ENCODE measurements around the gene SIX3.

Gene SIX3

DNA sequence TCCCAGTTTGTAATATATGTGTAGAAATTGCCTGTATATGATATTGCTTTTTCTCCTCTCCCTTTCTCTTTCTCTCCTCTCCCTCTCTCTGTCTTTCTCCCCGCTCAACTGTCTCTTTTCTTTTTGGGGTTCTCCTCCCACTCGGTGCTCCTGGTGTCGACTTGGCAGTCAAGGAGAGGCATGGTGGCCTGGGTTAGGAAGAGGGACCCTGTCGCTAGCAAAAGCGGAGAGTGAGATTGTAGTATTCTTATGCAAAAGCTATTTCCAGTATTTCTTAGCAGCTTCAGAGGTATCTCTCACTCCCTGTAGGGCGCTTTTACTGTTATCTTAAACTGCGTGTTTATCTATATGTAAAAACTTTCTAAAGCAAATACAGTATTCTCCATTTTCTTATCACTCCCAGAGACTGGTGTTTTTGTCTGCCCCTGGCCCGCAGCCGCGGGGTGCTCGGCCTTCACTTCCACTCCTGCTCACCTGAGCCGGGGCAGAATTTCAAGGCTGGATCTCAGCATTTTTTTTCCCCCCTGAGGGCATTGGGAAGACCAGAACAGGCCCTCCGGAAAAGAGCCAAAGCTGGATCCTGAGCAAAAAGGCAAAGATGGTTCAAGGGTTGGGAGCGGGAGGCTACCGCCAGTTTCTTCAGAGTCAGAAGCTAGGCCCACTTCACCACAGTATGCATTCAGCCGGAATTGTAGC lies 4.3 kb downstream of the SIX3 start:
- Histone ChIP-seq H3K4me3 (ENCODE audit: low read depth in 1 of 2, low read length in 1 of 2) (no peak overlapping the region), H3K27ac (no peak overlapping the region), H3K36me3 (no peaks in the 10 kb centered on the region), H3K4me1 (ENCODE audit: control insufficient read depth in 1 of 2, insufficient read depth in 1 of 2, low read depth in 1 of 2, low read length in 1 of 2) (peaks cover 11 to 32% of the 10 kb centered on the region in 2 experiments), H3K27me3 (peaks cover 100% of the 10 kb centered on the region), H3K9me3 (no peaks in the 10 kb centered on the region)
- TF ChIP-seq, protein P1, sequence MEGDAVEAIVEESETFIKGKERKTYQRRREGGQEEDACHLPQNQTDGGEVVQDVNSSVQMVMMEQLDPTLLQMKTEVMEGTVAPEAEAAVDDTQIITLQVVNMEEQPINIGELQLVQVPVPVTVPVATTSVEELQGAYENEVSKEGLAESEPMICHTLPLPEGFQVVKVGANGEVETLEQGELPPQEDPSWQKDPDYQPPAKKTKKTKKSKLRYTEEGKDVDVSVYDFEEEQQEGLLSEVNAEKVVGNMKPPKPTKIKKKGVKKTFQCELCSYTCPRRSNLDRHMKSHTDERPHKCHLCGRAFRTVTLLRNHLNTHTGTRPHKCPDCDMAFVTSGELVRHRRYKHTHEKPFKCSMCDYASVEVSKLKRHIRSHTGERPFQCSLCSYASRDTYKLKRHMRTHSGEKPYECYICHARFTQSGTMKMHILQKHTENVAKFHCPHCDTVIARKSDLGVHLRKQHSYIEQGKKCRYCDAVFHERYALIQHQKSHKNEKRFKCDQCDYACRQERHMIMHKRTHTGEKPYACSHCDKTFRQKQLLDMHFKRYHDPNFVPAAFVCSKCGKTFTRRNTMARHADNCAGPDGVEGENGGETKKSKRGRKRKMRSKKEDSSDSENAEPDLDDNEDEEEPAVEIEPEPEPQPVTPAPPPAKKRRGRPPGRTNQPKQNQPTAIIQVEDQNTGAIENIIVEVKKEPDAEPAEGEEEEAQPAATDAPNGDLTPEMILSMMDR (IDR thresholded peaks at IDR 0.05): no peak

DNA sequence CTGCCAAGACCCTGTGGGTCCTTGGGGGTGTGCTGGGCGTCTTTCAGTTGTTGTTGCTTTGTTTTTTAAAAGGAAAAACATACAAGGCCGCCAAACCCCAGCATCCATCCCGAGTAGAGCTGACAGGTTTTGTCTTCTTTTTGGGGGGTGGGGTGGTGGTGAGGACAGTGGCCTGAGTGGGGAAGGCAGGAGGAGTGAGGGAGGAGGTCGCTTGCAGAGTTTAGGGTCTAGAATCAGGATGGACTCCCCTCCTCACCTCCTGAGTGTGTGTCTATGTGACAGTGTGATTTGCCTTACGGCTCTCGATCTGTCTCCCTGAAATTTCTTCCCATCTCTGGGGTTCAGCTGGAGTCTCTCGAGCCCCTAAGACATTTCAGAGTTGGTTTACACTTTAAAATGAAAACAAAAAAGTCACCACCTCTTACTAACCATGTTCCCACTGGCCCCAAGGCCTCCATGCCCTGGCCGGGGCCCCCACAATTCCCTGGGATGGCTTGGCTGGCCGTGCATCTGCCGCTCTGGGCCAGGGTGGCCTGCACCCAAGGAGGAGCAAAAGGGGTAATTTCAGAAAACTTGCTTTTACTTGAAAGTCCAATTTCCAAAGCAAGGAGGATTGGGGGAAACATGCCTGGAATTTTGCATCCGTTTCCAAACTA lies 5.0 kb downstream of the SIX3 start:
- Histone ChIP-seq H3K27ac (no peak overlapping the region), H3K4me3 (ENCODE audit: low read depth in 1 of 2, low read length in 1 of 2) (no peak overlapping the region), H3K4me1 (ENCODE audit: control insufficient read depth in 1 of 2, insufficient read depth in 1 of 2, low read depth in 1 of 2, low read length in 1 of 2) (peaks cover 10 to 29% of the 10 kb centered on the region in 2 experiments), H3K9me3 (no peaks in the 10 kb centered on the region), H3K27me3 (peaks cover 100% of the 10 kb centered on the region), H3K36me3 (no peaks in the 10 kb centered on the region)
- TF ChIP-seq, protein P1 (IDR thresholded peaks at IDR 0.05): no peak

DNA sequence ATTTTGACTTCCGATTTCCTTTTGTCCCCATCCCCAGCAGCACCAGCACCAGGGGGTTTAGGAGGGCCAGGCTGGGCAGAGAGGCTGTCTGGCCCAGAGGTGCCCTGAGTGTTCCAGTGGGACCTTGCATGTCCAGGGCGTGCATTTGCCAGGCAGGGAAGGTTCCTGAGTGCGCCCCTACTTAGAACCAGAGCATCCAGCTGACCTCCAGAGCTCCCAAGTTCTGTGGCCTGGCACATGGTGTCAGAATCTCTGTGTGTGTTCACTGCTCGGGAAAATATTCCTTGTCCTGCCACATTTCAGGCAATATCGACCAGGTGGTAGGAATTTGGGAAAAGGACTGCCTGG lies 5.5 kb downstream of the SIX3 start:
- no peaks in the 10 kb centered on the region for H3K36me3 ChIP-seq
- H3K9me3 ChIP-seq: no peaks in the 10 kb centered on the region
- peaks cover 100% of the 10 kb centered on the region for H3K27me3 ChIP-seq
- TF ChIP-seq, protein P1 (IDR thresholded peaks at IDR 0.05): no peak
- no peak overlapping the region for H3K27ac ChIP-seq
- H3K4me3 ChIP-seq (ENCODE audit: low read depth in 1 of 2, low read length in 1 of 2): no peak overlapping the region
- peaks cover 8 to 28% of the 10 kb centered on the region in 2 experiments for H3K4me1 ChIP-seq (ENCODE audit: control insufficient read depth in 1 of 2, insufficient read depth in 1 of 2, low read depth in 1 of 2, low read length in 1 of 2)

DNA sequence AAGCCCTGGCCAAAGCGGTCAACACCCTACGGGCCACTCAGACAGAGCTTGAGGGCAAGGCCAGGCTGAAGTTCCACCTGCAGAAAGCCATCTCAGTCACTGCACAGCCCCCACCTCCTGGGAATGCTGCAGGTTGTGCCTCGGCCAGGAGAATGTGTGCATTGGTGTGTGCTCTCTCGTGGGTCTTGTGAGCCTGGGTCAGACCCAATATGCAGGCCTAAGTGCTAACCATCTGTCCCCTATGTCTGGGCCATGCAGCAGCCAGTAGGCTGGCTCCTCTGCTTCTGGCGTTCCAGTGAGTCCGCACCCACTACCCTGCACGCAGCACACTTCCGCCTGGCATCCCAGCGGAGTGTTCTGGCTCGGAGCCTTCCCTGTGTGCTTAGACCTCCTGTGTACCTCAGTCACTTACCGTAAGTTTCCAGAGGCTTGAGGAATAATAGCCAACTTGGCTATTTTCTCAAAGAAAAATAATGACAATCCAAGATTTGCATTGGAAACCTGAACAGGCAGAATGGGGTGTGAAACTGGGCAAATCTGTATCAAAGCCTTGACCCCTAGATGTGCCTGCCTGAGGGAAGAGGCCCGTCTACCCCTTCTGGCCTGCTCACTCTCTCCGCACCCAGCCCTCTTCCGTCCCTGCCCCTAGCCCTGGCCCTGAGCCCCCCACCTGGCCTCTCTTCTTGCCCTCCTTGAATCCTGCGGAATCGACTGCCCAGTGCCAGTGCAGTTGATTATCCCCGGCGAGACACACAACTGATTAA lies 7.2 kb downstream of the SIX3 start:
- no peaks in the 10 kb centered on the region for H3K36me3 ChIP-seq
- TF ChIP-seq, protein P1 (IDR thresholded peaks at IDR 0.05): no peak
- no peaks in the 10 kb centered on the region for H3K9me3 ChIP-seq
- peaks cover 7 to 26% of the 10 kb centered on the region in 2 experiments for H3K4me1 ChIP-seq (ENCODE audit: control insufficient read depth in 1 of 2, insufficient read depth in 1 of 2, low read depth in 1 of 2, low read length in 1 of 2)
- no peak overlapping the region for H3K27ac ChIP-seq
- H3K4me3 ChIP-seq (ENCODE audit: low read depth in 1 of 2, low read length in 1 of 2): no peak overlapping the region
- H3K27me3 ChIP-seq: peaks cover 100% of the 10 kb centered on the region

GRCh38 chr2:44949329-44950151 lies 8.0 kb downstream of the SIX3 start:
- Histone ChIP-seq H3K9me3 (no peaks in the 10 kb centered on the region), H3K27ac (no peak overlapping the region), H3K4me3 (ENCODE audit: low read depth in 1 of 2, low read length in 1 of 2) (no peak overlapping the region), H3K36me3 (no peaks in the 10 kb centered on the region), H3K27me3 (peaks cover 100% of the 10 kb centered on the region), H3K4me1 (ENCODE audit: control insufficient read depth in 1 of 2, insufficient read depth in 1 of 2, low read depth in 1 of 2, low read length in 1 of 2) (peaks cover 7 to 19% of the 10 kb centered on the region in 2 experiments)
- TF ChIP-seq, protein P1 (IDR thresholded peaks at IDR 0.05): no peak
